GM10266 (cell line): ENCODE results near the gene TEKT5.
"Not testable (repeated sequence)": the region's sequence is repeated elsewhere in the genome, so short reads cannot be mapped to it uniquely, and the experiment has no call there.

Source experiments
- DNase-seq: peaks from one replicate; pipeline ENCODE4 v3.0.0; 2012; ENCODE audit errors: extremely low spot score
- CTCF ChIP-seq: IDR thresholded peaks from 2 replicates; pipeline ENCODE4 v1.5.1; 2012; ENCODE audit warnings: mild to moderate bottlenecking, low read depth; ENCODE audit not compliant: control insufficient read depth, insufficient read depth; ENCODE audit errors: missing control alignments

The TEKT5 gene

GRCh38 chr16:10622036-10622921 is 72.5 kb downstream of the TEKT5 start:
- DNase-seq, result no peak
- no peak for TF ChIP-seq CTCF

- not testable (repeated sequence) for DNase-seq
Observed at GRCh38 chr16:10621216-10621949, 73.3 kb downstream of the TEKT5 start.

- TF ChIP-seq CTCF, result no peak
- DNase-seq, result no peak
Observed at GRCh38 chr16:10620120-10620519, 74.6 kb downstream of the TEKT5 start.

- no peak for TF ChIP-seq CTCF
- no peak for DNase-seq
Observed at GRCh38 chr16:10619271-10619849, 75.4 kb downstream of the TEKT5 start.

GRCh38 chr16:10618710-10619209 is 76.0 kb downstream of the TEKT5 start:
- no peak for DNase-seq
- TF ChIP-seq CTCF, result no peak

GRCh38 chr16:10617662-10618420 is 76.9 kb downstream of the TEKT5 start:
- no peak for DNase-seq

More at GRCh38 chr16:10617662-10618420, 76.9 kb downstream of the TEKT5 start:
- no peak for TF ChIP-seq CTCF
